Left ventricle myocardium inferior (tissue), 1 donor: Measurements from ENCODE around the gene TEDC2. TPM values are rescaled to one million over a fixed set of nuclear protein-coding genes. Genes with fewer than 3 reads are reported as not detected.

ENCODE experiments used
- DNase-seq: peaks from one replicate; pipeline ENCODE4 v3.0.0-alpha.2; 2020
- H3K27ac ChIP-seq: fragments of 200-600 bp; replicated peaks from 2 replicates; pipeline ENCODE4 v1.8.0; 2021
- H3K27me3 ChIP-seq: fragments of 200-600 bp; 2 replicates; pipeline ENCODE4 v1.8.0; 2021; ENCODE audit warnings: low read depth
- H3K36me3 ChIP-seq: fragments of 200-600 bp; 2 replicates; pipeline ENCODE4 v1.8.0; 2021
- H3K4me1 ChIP-seq: fragments of 200-600 bp; 2 replicates; pipeline ENCODE4 v1.8.0; 2021
- H3K4me3 ChIP-seq: fragments of 200-600 bp; 2 replicates; pipeline ENCODE4 v1.8.0; 2021; ENCODE audit warnings: mild to moderate bottlenecking, moderate library complexity
- H3K9me3 ChIP-seq: fragments of 200-600 bp; replicated peaks from 2 replicates; pipeline ENCODE4 v1.8.0; 2021
- intact Hi-C: fragments of 100-400 bp; cut with micrococcal nuclease; formaldehyde crosslinking; loops from one replicate; pipeline ENCODE4 v1.11.0; 2022
- total RNA-seq: library from RNA; stranded (reverse); fragmentation: NEBNext Ultra II Directional; extraction: Animal tissue kit (Norgen Biotek cat#: 25700); gene quantifications from one replicate; pipeline ENCODE4 v1.2.1, GENCODE V29; 2021
- TF ChIP-seq, protein P1 (sequence below): fragments of 200-600 bp; IDR thresholded peaks from 2 replicates; pipeline ENCODE4 v1.8.0; 2021; ENCODE audit warnings: antibody characterized with exemption, mild to moderate bottlenecking, borderline replicate concordance
- donor health status: DM: no; HTN: yes; CAD: no; lungs with severe emphysema.

TEDC2 gene
- total RNA-seq, 1 donor from 2014 or later = 1.3 TPM

DNA sequence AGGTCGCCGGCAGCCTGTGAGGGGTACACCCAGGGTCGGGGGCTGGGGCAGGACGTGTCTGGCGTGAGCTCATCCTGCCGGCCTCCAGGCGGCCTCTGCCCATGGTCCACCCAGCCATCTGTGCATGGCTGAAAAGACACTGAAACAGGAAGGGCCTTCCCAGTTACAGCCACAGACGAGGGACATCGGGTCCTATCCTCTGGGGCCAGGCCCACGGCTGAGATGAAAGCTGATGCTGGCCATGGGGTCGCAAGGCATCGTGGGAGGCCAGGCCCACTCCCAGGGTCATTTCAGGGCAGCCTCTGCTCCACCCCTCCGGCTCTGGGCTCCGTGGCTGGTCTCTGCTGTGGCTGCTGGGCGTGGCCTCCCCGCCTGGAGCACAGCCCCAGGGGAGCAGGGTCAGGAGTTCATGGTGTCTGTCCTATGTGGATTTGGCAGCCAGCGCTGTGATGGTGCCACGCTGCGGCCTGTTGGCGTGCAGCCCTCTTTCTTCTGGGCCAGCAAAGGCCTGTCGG lies 37.3 kb downstream of the TEDC2 start:
- TF ChIP-seq, protein P1, sequence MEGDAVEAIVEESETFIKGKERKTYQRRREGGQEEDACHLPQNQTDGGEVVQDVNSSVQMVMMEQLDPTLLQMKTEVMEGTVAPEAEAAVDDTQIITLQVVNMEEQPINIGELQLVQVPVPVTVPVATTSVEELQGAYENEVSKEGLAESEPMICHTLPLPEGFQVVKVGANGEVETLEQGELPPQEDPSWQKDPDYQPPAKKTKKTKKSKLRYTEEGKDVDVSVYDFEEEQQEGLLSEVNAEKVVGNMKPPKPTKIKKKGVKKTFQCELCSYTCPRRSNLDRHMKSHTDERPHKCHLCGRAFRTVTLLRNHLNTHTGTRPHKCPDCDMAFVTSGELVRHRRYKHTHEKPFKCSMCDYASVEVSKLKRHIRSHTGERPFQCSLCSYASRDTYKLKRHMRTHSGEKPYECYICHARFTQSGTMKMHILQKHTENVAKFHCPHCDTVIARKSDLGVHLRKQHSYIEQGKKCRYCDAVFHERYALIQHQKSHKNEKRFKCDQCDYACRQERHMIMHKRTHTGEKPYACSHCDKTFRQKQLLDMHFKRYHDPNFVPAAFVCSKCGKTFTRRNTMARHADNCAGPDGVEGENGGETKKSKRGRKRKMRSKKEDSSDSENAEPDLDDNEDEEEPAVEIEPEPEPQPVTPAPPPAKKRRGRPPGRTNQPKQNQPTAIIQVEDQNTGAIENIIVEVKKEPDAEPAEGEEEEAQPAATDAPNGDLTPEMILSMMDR = no peak
- Histone ChIP-seq H3K4me3 (peak overlapping the region; percentile 30), H3K4me1 (peaks cover 48% of the 10 kb centered on the region), H3K27ac (peak overlapping the region; percentile 84), H3K9me3 (no peaks in the 10 kb centered on the region), H3K36me3 (peaks cover 7% of the 10 kb centered on the region), H3K27me3 (no peaks in the 10 kb centered on the region)
- peak; percentile 86 for DNase-seq
- intact Hi-C loops = no loop called here

DNA sequence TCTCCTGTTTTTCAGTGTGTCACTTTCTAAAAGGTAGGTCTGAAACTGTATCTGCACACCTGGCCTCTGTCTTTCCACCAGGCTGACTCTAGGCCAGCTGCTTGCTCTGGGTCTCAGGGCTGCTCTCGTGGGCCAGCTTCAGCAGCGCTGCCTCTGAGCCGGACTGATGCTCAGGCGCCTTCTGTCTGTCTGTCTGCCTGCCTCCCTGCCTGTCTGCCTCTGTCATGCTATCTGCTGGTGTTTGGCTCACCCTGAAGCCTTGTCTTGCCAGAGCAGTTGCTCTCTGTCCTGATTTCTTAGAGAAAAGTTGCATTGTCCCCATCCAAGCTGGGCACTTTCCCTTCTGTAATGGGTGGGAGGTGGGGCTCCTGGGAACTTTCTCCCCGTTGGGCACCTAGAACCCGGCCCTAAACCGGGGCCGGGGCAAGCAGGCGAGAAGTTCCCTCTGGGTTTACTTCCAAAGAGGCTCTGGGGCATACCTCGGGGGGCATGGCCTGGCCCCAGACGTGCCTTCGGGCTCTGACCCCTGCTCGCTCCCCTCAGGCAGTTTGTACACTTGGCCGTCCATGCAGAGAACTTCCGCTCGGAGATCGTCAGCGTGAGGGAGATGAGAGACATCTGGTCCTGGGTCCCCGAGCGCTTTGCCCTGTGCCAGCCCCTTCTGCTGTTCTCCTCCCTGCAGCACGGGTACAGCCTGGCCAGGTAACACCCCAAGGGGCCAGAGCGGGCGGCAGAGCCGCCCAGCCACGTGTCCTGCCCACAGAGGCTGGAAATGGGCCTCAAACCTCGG lies 38.0 kb downstream of the TEDC2 start:
- intact Hi-C loops = no loop called here
- no peaks in the 10 kb centered on the region for H3K9me3 ChIP-seq
- peak overlapping the region; percentile 30 for H3K4me3 ChIP-seq
- no peaks in the 10 kb centered on the region for H3K27me3 ChIP-seq
- H3K4me1 ChIP-seq = peaks cover 56% of the 10 kb centered on the region
- peaks cover 7% of the 10 kb centered on the region for H3K36me3 ChIP-seq
- DNase-seq = no peak
- TF ChIP-seq, protein P1 = no peak
- peak overlapping the region; percentile 84 for H3K27ac ChIP-seq

GRCh38 chr16:2498531-2499253 lies 38.8 kb downstream of the TEDC2 start:
- peaks cover 62% of the 10 kb centered on the region for H3K4me1 ChIP-seq
- TF ChIP-seq, protein P1 = no peak
- peak overlapping the region; percentile 84 for H3K27ac ChIP-seq
- no peaks in the 10 kb centered on the region for H3K9me3 ChIP-seq
- no peaks in the 10 kb centered on the region for H3K27me3 ChIP-seq
- peaks cover 7% of the 10 kb centered on the region for H3K36me3 ChIP-seq
- no peak overlapping the region for H3K4me3 ChIP-seq
- intact Hi-C loops = no loop called here
- peak; percentile 63 for DNase-seq

DNA sequence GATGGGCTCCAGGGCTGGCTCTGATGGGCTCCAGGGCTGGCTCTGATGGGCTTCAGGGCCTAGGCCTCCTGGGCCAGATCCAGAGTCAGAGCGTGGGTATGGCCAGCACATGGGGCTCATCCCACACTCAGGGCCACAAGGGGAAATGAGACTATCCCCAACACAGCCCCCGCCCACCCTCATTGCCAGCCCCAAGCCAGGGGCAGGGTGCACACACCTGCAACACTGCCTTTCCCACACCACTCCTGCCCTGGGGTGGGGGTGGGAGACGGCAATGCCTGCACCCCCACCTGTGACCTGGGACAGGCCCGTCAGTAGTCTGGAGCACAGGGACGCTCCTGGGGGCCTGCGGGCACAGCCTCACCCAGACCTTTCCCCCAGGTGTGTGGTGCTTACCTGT lies 39.5 kb downstream of the TEDC2 start:
- intact Hi-C loops = no loop called here
- H3K4me1 ChIP-seq = peaks cover 62% of the 10 kb centered on the region

GRCh38 chr16:2499890-2500429 lies 40.1 kb downstream of the TEDC2 start:
- no peaks in the 10 kb centered on the region for H3K9me3 ChIP-seq
- peaks cover 66% of the 10 kb centered on the region for H3K4me1 ChIP-seq
- no peaks in the 10 kb centered on the region for H3K27me3 ChIP-seq
- TF ChIP-seq, protein P1 = no peak
- H3K36me3 ChIP-seq = peaks cover 7% of the 10 kb centered on the region
- DNase-seq = no peak
- no peak overlapping the region for H3K4me3 ChIP-seq
- intact Hi-C loops = no loop called here
- no peak overlapping the region for H3K27ac ChIP-seq

More for the DNA sequence above, 39.5 kb downstream of the TEDC2 start:
- no peak for DNase-seq
- no peaks in the 10 kb centered on the region for H3K27me3 ChIP-seq
- H3K27ac ChIP-seq = peak overlapping the region; percentile 84
- peaks cover 7% of the 10 kb centered on the region for H3K36me3 ChIP-seq
- H3K4me3 ChIP-seq = no peak overlapping the region
- TF ChIP-seq, protein P1 = no peak
- no peaks in the 10 kb centered on the region for H3K9me3 ChIP-seq
